Lower leg skin (tissue), 3 donors: ENCODE measurements around the gene POMT1.

Experiments used
- POLR2A ChIP-seq, 2 donors: fragments of 450-650 bp; IDR thresholded peaks; one replicate each; pipeline ENCODE4 v1.6.1; 2016 to 2017; ENCODE audit warnings: antibody characterized with exemption in 2 of 2, mild to moderate bottlenecking in 1 of 2, moderate library complexity in 1 of 2
- TF ChIP-seq, protein P1 (sequence below), 3 donors: fragments of 450-650 bp; IDR thresholded peaks; one replicate each; pipeline ENCODE4 v1.5.1; 2016; ENCODE audit warnings: antibody characterized with exemption in 3 of 3, mild to moderate bottlenecking in 3 of 3, moderate library complexity in 2 of 3

DNA sequence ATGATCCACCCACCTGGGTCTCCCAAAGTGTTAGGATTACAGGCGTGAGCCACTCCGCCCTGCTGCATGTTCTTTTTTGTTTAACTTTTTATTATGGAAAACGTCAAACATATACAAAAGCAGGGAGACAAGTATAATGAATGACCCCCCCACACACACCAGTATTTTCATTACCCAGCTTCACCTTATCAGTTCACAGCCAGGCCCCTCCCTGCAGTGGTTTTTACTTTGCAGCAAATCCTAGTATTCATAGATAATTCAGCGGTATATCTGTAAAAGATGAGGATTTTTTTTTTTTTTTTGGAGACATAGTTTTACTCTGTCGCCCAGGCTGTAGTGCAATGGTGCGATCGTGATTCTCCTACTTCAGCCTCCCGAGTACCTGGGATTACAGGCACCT lies 2.3 kb downstream of the POMT1 start:
- TF ChIP-seq, protein P1, sequence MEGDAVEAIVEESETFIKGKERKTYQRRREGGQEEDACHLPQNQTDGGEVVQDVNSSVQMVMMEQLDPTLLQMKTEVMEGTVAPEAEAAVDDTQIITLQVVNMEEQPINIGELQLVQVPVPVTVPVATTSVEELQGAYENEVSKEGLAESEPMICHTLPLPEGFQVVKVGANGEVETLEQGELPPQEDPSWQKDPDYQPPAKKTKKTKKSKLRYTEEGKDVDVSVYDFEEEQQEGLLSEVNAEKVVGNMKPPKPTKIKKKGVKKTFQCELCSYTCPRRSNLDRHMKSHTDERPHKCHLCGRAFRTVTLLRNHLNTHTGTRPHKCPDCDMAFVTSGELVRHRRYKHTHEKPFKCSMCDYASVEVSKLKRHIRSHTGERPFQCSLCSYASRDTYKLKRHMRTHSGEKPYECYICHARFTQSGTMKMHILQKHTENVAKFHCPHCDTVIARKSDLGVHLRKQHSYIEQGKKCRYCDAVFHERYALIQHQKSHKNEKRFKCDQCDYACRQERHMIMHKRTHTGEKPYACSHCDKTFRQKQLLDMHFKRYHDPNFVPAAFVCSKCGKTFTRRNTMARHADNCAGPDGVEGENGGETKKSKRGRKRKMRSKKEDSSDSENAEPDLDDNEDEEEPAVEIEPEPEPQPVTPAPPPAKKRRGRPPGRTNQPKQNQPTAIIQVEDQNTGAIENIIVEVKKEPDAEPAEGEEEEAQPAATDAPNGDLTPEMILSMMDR (IDR thresholded peaks at IDR 0.05), result no peak
- TF ChIP-seq POLR2A (IDR thresholded peaks at IDR 0.05), result no peak
